Putamen (tissue), 1 donor: ENCODE data around the gene RPL18A.
"Not testable (repeated sequence)": the region's sequence is repeated elsewhere in the genome, so short reads cannot be mapped to it uniquely, and the experiment has no call there.

Experiments
- DNase-seq: peaks from one replicate; pipeline ENCODE4 v3.0.0-alpha.2; 2016; ENCODE audit warnings: low spot score

Gene RPL18A

GRCh38 chr19:17866964-17867486 lies 7.3 kb downstream of the RPL18A start:
- DNase-seq = no peak

- no peak for DNase-seq
Observed at GRCh38 chr19:17868669-17869068, 9.0 kb downstream of the RPL18A start.

GRCh38 chr19:17869114-17869608 lies 9.5 kb downstream of the RPL18A start:
- no peak for DNase-seq

GRCh38 chr19:17871032-17871877 lies 11.5 kb downstream of the RPL18A start:
- no peak for DNase-seq

GRCh38 chr19:17871878-17872250 lies 12.2 kb downstream of the RPL18A start, which contains the start of gene SLC5A5:
Gene SLC5A5, plus strand, starts transcription at chr19:17871945. Its CDS starts 375 bp downstream, at chr19:17872320.
- no peak for DNase-seq

- no peak for DNase-seq
Observed at GRCh38 chr19:17872251-17873001, 12.7 kb downstream of the RPL18A start.

GRCh38 chr19:17873786-17874757 lies 14.4 kb downstream of the RPL18A start:
- no peak for DNase-seq

GRCh38 chr19:17874758-17875135 lies 15.0 kb downstream of the RPL18A start:
- DNase-seq = no peak

- DNase-seq = no peak
Observed at GRCh38 chr19:17877696-17878095, 18.0 kb downstream of the RPL18A start.

GRCh38 chr19:17879466-17879865 lies 19.8 kb downstream of the RPL18A start:
- DNase-seq = no peak

GRCh38 chr19:17881701-17882100 lies 22.0 kb downstream of the RPL18A start:
- no peak for DNase-seq

- no peak for DNase-seq
Observed at GRCh38 chr19:17883627-17884410, 24.1 kb downstream of the RPL18A start.

GRCh38 chr19:17886515-17886914 lies 26.8 kb downstream of the RPL18A start:
- DNase-seq = no peak

- DNase-seq = not testable (repeated sequence)
Observed at GRCh38 chr19:17887221-17887620, 27.5 kb downstream of the RPL18A start.

- no peak for DNase-seq
Observed at GRCh38 chr19:17888260-17888659, 28.6 kb downstream of the RPL18A start.

GRCh38 chr19:17889609-17890214 lies 30.0 kb downstream of the RPL18A start:
- DNase-seq = no peak

GRCh38 chr19:17893766-17894165 lies 34.1 kb downstream of the RPL18A start:
- no peak for DNase-seq

GRCh38 chr19:17902701-17903100 lies 43.0 kb downstream of the RPL18A start:
- no peak for DNase-seq

- no peak for DNase-seq
Observed at GRCh38 chr19:17908244-17908643, 48.5 kb downstream of the RPL18A start.

GRCh38 chr19:17909003-17909732 lies 49.5 kb downstream of the RPL18A start:
- no peak for DNase-seq
